Stomach (tissue), 4 donors: Measurements from ENCODE around the gene DLGAP1.

Source experiments
- POLR2A ChIP-seq, 4 donors: fragments of 450-650 bp; IDR thresholded peaks; one replicate each; pipeline ENCODE4 v1.6.1; 2016; ENCODE audit warnings: antibody characterized with exemption in 4 of 4, control low read depth in 2 of 4, mild to moderate bottlenecking in 1 of 4, moderate library complexity in 1 of 4
- TF ChIP-seq, protein P1 (sequence below), 7 experiments: fragments of 450-650 bp in 4 of 7; fragments of 200-600 bp in 3 of 7; sonication (generic) in 3 of 7; IDR thresholded peaks; one replicate each; pipeline ENCODE4 v1.5.1; 2016 to 2019; ENCODE audit warnings: antibody characterized with exemption in 7 of 7, control low read depth in 2 of 7, mild to moderate bottlenecking in 1 of 7

DNA sequence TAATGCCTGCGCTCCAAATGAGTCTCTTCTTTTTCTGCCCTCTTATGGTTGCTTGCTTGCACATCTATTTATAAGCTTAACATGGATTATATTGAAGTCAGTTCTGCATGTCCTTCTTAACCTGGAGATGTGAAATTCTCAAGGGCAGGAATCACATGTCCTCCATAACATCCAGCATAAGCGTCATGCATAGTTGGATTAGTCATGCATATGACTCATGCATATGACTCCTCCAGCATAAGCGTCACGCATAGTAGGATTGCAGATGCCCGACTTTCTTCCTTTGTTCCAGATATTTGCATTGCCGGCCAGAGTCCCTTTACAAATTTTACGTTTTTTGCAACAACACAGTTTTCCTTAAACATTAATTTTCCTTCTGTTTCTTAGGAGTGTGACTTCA, 696.6 kb downstream of the DLGAP1 start:
- TF ChIP-seq, protein P1, sequence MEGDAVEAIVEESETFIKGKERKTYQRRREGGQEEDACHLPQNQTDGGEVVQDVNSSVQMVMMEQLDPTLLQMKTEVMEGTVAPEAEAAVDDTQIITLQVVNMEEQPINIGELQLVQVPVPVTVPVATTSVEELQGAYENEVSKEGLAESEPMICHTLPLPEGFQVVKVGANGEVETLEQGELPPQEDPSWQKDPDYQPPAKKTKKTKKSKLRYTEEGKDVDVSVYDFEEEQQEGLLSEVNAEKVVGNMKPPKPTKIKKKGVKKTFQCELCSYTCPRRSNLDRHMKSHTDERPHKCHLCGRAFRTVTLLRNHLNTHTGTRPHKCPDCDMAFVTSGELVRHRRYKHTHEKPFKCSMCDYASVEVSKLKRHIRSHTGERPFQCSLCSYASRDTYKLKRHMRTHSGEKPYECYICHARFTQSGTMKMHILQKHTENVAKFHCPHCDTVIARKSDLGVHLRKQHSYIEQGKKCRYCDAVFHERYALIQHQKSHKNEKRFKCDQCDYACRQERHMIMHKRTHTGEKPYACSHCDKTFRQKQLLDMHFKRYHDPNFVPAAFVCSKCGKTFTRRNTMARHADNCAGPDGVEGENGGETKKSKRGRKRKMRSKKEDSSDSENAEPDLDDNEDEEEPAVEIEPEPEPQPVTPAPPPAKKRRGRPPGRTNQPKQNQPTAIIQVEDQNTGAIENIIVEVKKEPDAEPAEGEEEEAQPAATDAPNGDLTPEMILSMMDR (IDR thresholded peaks at IDR 0.05): no peak
- TF ChIP-seq POLR2A (IDR thresholded peaks at IDR 0.05): no peak
